ENCODE results near the gene MBOAT1.

Gene MBOAT1

DNA sequence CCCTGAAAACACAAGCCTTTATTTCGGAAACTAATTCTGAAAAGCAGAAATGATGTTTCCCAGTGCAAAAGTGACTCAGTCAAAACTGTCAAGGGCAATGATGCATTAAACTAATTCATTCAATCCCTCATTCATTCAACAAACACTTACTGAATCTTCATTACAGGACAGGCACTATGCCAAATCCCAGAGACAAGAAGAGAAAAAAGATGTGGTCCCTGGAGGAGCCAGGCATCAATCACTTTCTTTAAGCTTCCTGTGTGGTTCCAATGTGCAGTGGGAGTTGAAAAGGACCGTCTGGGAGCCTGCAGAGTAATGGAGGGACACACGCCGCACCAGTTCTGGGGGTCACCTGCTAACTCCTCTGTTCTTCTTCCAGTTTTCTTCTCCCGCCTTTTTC, 113.1 kb downstream of the MBOAT1 start:
- no peak for DNase-seq (ENCODE audit: low read depth)

DNA sequence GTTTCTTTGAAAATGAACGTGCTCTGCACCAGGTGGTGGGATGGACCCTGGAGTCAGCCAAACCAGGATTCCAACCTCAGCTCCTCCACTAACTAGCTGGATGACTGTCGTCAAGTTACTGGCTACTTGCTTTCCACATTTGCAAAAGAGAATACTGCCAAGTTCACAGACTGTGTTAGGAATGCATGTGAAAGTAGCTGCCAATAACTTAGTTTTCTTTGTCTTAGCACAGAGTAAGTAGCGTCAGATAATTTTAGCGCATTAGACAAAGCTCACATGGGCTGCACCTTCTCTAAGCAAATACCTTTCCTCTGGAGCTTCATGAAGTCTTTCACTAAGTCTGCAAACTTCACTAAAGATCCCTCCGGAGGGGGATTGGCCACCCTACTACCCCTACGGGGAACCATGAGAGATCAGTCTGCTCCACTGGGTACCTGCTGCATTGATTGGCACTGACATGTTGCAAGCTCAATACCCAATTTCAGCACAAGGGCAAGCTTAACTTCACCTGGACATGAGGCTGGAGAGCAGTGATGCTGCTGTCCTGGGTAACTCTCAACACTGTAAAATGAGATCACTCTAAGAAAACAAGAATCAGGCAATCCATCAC, 113.9 kb downstream of the MBOAT1 start:
- no peak for DNase-seq (ENCODE audit: low read depth)

DNA sequence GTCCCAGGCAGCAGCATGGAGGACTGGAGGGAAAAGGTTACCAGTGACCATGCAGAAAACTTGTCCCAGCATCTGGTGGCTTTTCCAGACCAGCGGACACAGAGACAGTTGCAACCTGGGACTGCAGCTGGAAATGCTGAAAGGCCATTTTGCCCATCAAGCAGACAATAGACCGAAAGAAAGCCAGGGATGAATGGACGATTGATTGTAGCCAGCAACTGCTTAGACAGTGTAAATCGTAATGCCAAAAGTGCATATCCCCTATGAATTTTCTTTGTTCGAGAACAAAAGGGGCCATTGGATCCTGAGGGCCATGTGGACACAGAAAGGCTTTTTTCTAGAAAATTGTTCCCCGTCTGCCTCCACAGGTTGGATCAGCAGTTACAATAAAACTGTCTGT, 115.7 kb downstream of the MBOAT1 start:
- DNase-seq (ENCODE audit: low read depth): no peak

DNA sequence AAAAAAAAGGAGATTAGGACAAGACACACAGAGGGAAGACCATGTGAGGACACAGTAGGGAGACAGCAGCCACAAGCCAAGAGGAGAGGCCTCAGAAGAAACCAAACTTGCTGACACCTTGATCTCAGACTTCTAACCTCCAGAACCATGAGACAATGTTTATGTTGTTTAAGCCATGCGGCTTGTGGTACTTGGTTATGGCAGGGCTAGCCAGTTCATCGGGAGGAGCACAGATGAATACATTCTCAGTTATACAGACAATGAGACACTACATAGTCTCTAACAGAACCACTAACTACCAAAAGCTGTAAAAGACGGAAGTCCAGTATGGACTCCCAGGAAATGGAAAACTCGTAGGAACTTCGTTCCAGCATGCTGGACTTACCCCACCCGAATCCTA, 116.8 kb downstream of the MBOAT1 start:
- no peak for DNase-seq (ENCODE audit: low read depth)

DNA sequence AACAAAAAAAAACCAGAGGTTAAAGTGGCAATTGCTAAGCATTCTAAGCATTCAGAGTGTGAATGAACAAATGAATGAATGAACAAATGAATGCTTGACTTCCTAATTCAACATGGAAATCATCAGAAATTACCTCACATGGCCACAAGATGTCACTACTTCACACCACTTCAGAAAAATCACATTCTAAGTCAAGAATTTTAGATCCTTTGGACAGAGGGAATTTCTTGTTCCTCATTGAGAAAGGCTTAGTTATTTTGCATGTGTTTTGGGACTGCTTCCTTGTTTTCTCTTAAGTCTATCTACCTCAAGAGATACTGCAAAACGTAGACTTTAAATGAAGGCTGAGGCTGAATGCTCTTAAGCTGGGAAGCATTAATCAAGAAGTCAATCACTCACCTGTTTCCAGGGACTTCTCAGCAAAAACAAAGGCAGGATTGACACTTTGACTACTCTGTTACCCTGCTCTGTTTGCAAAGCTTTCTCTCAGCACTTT, 120.2 kb downstream of the MBOAT1 start:
- DNase-seq (ENCODE audit: low read depth): no peak

DNA sequence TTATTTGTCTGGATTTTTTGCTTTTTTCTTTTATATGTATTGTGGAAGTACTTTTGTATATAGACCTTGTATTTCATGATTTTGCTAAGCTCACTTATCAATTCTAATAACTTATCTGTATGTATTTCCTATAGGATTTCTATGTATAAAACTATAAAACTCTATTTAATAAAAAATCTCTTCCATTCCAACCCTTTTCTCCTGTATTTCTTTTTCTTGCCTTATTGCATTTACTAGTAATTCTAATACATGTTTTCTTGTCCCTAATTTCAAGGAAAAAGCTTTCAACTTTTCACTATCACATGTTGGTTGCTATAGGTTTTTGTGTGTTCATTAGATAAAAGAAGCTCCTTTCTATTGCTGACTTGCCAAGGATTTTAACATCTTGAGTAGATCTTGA, 125.3 kb downstream of the MBOAT1 start:
- no peak for DNase-seq (ENCODE audit: low read depth)

DNA sequence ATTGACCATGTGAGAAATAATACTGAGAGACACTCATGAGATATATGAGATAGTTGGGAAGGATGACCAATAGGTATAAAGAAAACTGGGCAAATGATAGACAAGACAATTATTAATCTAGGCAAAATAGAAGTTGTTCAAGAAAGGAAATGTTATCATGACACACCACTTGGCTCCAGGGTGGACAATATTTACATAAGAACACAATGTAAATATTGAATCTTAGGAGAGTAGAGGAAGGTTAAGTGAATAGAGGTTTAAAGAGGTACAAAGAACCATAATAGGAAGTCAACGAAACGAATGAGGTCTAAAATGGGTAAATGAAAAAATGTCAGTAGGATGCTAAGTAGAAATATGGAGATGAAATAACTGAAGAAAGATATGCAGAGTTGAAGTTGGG, 126.5 kb downstream of the MBOAT1 start:
- DNase-seq (ENCODE audit: low read depth): no peak

DNA sequence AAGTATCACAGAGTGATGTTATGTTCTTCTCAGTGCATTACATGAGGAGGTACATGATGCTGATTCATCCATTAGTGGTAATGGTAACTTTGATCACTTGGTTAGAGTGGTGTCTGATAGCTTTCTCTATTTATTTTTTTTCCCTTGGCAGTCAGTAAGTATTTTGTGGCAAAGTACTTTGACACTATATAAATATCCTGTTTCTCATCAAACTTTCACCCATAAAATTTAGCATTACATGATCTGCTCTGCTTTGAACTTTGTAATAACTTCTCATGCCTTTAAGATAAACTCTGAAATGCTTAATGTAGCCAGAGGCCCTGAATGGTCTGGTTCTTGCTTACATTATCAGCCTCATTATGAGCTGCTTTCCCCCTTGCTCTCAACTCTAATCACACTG, 127.9 kb downstream of the MBOAT1 start:
- no peak for DNase-seq (ENCODE audit: low read depth)

DNA sequence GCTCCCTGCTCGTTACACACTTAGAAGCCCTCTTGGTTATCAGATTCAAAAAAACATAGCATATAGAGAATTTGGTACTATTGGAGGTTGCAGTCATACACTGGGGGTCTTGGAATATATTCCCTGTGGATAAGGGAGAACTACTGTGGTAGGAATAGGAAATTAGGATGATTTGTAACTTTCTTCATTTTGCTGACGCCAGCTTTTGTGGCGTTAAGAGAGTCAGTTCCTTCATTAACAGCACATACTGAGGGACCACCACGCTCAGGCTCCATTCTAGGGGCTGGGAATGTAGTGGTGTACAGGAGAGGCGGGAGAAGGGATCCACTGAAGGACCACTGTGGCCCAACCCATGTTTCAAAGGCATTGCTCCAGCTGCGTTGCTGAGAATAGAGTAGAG, 140.3 kb downstream of the MBOAT1 start:
- no peak for DNase-seq (ENCODE audit: low read depth)

DNA sequence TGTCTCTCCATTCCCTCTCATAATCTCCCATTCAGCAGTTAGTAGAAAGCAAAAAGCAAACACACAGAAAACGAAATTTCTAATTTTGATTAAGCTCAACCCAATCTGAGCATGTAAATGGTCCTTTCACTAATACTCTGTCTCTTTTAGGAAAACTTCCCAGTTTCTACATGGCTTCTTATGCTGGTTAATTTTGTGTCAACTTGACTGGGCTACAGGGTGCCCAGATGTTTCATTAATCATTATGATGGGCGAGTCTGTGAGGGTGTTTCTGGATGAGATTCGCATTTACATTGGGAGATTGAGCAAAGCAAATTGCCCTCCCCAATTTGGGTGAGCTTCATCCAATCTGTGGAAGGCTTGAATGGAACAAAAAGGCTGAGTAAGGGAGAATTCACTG, 142.2 kb downstream of the MBOAT1 start:
- DNase-seq (ENCODE audit: low read depth): no peak

DNA sequence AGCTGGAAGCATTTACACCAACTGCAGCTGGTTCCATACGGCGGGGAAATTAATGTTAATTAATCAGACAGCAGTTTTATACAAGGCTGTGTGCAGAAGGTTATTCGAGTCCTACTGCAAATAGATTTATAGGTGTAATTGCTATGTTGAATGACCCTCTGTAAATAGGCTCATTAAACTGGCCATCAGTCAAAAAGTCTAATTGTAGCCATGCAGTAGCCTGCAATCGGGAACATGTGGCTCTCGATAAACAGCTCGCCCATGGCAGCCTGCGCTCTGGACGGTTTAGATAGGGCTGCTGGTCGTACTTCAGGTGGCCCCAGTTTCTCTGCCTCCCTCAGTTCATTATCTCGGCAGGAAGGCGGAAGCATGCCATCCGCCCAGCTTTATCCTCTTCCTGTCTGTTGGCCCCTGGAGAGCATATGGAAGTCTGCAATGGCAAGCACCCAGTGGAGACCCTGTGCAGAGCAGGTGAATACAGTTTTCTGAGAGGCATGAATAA, 143.2 kb downstream of the MBOAT1 start:
- no peak for DNase-seq (ENCODE audit: low read depth)

DNA sequence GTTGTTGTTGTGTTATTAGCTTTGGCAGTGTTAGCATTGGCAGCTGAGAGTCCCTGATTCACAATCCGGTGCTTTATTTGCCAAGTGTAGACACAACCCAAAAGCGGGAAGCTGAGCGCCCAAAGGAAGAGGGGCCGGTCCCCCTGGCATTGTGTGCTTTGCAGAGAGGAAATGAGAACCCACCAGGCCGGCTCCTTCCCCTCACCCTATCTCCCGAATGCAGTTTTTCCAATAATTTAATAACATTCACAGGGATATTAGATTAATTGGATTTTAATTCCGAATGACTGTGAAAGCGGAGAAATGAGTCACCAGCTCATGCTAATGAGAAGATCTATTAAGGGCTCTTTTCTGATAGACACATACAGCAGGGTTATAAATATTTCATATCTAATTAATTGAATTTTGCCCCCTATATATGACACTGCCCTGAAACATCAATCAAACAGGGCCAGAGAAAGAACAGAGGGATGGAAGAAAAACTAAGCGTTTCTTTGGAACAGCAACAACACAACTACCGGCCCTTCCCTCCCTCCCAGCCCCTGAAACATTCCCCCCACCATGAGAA, 143.8 kb downstream of the MBOAT1 start:
- DNase-seq (ENCODE audit: low read depth): no peak

DNA sequence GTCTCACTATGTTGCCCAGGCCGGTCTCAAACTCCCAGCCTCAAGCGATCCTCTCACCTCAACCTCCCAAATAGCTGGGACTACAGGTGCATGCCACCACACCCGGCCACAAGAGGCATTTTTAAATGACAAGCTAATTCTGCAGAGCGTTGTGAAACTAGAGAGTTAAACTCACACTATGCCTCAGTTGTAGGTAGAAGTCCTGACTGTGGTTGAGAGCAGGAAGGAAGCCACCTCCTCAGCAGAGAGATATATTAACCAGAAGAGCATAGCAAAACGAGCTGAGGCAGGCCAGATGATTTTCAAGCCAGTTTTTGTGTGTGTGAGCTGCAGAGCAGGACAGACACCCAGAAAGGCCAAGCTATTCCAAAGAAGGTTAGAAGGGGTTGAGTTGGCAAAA, 150.3 kb downstream of the MBOAT1 start:
- DNase-seq (ENCODE audit: low read depth): no peak

DNA sequence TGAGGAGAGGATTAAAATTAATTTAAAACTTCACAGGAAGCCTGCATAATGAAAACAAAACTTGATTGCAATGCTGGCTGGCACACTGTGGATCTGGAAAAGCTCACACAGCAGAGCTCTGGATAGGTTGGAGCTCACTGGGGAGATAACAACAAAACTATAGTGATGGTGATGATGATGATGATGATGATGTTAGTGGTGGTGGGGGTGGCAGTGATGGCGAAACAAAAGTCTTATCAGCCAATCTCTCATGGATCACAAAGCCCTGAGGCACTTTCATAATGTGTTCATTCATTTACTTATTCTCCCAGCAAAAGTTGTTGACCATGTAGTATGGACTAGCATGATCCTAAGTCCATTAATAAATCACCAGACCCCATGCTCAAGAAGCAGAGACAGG, 152.0 kb downstream of the MBOAT1 start:
- no peak for DNase-seq (ENCODE audit: low read depth)

DNA sequence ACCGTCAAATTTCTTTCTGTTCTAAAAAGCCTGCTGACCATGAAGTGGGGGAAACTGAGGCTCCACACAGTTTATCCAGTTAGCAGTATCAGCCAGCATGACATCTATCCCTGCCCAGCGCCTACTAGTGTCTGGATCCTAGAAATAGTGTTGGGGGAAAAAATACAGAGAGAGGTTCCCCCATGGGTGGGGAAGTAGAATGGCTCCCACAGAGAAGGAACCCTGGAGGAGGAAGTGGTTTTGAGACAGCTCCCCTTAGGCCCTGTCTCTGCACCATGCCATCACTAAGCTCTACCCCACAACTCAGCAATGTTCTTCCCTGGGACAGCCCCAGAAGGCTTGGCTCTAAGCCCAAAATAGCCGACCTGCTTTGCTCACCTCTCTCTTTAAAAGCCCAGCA, 153.4 kb downstream of the MBOAT1 start:
- no peak for DNase-seq (ENCODE audit: low read depth)

DNA sequence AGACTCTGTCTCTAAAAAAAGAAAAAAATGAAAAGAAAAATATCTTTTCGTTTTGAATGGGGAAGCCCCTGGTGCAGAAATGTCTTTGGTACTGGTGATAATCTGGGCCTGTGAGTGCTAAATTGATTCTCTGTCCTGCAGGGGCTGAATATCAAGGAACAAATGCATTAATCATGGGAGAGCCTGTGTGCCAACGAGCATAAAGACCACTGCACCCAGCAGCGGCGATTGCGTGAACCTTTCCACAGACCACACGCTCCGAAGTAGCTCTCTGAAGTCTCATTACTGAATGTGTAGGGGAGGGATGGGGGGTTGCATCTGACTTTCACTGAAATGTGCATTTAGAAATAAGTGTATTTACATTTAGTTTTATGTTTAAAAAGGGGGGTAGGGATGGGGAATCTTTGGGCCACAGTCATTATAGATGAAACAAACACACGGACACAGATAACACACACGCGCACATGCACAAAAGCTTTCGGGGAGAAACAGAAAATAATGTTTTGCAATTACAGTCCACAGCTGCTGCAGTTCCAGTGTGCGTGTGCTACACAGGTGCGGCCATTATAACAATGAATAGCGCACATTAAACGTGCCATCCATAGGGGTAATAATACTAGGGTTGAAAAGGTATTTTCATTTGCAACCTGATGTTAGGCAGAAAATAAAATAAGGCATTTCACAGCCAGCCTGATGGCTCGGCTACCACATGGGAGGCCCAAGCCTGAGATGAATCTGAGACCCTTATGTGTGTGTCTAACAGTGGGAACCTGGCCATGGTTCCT, 154.0 kb downstream of the MBOAT1 start:
- DNase-seq (ENCODE audit: low read depth): no peak

DNA sequence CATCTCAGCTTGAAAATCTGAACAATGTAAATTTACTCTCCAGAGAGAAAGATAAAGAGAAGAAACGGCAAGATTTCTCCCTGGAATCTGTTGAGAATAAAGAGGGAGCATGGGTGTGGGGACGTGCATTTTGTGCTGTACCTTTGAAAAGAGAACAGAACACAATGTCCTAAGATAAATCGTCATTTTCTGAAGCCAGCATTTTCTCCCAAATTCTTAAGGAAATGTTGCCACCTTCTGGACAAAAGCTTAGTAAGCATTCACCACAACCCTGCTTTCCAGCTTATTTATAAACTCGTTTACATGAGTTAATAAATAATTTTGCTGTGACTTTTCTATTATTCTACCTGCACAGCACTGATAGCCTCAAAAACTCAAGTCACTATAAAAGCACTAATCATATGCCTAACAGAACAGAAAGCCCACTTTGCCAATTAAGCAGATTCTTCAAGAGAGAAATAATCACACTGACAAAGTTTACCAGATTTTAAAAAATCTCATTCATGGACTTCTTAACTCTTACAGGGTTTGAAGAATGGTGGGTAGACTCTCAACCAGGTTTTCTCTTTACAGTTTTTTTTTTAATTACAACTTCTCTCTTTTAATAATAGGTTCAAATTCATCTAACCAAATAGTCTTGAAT, 155.8 kb downstream of the MBOAT1 start:
- no peak for DNase-seq (ENCODE audit: low read depth)

DNA sequence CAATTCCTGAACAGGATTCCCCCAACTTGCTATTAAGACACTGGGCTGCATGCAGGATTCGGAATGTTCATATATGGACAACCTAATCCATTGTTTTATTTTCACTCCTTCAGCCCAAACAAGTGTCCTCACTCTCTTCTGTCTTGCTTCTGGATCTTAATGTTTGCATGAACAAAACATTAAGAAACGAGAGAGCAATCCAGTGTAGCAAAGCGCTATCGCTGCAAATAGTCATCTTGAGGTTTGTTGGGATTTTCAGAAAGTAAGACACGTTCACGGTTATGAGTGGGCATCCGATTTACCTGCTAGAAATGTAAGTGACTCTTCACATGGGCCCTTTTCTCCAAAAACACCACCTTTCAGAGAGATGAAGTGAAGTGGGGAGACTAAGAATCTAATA, 156.4 kb downstream of the MBOAT1 start:
- DNase-seq (ENCODE audit: low read depth): no peak

All from activated T-cell treated with anti-CD3 and anti-CD28 coated beads for 48 hours (primary cell).